Kidney glomerular epithelial cell (primary cell): ENCODE data around the gene KLHL36.
"Not testable (repeated sequence)": the region's sequence is repeated elsewhere in the genome, so short reads cannot be mapped to it uniquely, and the experiment has no call there.

Experiments used
- DNase-seq: peaks from one replicate; lab custom pipeline; 2025; lab: John Stamatoyannopoulos, UW

Gene KLHL36

GRCh38 chr16:84616515-84616914 lies 31.8 kb upstream of the KLHL36 start:
- DNase-seq: no peak

GRCh38 chr16:84617041-84617790 lies 31.1 kb upstream of the KLHL36 start:
- DNase-seq: no peak

DNA sequence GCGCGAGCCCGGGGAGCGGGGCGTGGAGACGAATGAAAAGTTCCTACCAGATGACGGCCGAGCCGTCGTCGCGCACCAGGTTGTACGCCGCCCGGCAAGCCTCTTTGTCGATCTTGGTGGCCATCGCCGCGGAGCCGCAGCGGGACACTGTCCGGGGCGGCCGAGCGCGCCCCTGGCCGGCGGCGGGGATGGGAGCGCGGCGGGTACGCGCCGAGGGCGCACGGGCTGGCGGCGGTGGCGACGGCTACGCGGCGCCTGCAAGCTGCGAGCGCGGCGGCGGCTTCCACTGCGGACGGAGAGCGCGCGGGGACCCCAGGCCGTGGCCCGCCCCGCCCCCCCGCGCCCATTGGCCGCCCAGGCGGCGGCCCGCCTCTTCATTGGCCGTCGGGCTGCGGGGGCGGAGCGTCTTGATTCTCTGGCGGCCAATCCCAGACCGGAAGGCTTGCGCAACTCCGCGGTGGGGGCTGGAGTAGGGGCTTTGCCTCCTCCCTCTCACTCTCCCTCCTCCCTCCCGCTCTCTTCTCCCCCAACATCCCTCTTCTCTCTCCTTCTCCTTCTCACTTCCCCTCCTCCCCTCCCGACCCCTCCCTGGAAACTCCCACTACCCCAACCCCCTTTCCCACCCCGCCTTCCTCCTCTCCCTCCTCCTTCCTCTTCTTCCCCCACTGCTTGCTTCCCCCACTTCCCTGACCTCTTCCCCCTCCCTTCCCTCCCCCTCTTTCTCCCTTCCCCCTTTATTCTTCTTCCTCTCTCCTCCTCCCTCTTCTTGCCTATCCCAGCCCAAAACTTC lies 30.3 kb upstream of the KLHL36 start, which contains the start of gene COTL1:
TSS of gene COTL1 (minus strand) at position 288 of the 790 bp plus-strand sequence. CDS start at position 124, 164 bp downstream.
- peak; percentile 87 for DNase-seq

DNA sequence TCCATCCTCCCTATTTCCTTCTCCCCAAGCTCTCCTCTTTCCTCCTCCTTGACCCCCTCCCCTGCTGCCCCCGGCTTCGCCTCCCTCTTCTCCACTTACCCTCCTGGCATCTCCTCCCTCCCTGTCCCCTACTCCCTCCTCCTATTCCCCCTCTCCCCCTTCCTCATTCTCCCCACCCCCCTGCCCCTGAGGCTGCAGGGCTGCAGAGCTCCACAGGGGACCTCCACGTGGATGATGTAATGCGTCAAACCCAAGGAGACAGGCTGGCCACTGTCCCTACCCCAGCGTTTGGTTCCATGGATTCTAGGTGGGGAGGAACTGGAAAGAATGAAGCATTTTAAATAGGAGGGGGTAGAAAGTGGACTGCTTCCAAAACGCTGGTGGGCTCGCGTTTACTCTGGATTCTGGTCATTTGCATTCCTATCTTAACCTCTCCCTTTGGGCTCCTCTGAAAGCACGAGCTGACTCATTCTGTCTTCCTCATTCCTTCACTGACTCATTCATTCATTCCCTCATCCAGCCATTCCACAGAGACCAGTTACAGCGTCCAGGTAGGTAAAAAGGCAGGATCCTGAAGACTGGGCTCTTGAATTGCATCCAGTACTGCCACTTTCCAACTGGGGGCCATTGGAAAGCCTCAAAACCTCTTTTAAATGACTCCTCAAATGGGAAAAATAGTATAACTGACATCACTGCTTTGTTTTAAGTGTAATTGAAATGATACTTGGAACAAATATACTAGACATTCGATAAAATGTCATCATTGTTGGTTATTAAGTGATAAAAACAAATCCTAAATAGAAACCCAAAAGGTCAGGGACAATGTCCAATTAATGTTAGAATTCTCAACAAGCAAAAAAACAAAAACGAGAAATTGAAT lies 29.5 kb upstream of the KLHL36 start:
- DNase-seq: peak; percentile 94

GRCh38 chr16:84620913-84621312 lies 27.4 kb upstream of the KLHL36 start:
- not testable (repeated sequence) for DNase-seq

- DNase-seq: no peak
Measured at GRCh38 chr16:84625556-84625955, 22.8 kb upstream of the KLHL36 start.

GRCh38 chr16:84628226-84628731 lies 20.0 kb upstream of the KLHL36 start:
- no peak for DNase-seq

- DNase-seq: no peak
Measured at GRCh38 chr16:84629580-84629979, 18.7 kb upstream of the KLHL36 start.

DNA sequence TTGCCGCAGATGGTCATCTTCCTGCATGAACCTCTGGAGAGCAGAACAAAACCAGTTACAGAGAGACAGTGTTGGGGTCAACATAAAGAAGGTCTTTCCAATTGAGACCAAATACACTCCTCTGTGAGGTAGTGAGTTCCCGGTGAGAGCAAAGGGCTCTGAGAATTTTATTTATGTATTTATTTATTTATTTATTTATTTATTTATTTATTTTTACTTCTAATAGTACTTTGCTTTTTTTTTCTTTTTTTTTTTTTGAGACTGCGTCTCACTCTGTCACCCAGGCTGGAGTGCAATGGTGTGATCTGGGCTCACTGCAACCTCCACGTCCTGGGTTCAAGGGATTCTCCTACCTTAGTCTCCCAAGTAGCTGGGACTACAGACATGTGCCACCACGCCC lies 18.3 kb upstream of the KLHL36 start:
- DNase-seq: no peak

DNA sequence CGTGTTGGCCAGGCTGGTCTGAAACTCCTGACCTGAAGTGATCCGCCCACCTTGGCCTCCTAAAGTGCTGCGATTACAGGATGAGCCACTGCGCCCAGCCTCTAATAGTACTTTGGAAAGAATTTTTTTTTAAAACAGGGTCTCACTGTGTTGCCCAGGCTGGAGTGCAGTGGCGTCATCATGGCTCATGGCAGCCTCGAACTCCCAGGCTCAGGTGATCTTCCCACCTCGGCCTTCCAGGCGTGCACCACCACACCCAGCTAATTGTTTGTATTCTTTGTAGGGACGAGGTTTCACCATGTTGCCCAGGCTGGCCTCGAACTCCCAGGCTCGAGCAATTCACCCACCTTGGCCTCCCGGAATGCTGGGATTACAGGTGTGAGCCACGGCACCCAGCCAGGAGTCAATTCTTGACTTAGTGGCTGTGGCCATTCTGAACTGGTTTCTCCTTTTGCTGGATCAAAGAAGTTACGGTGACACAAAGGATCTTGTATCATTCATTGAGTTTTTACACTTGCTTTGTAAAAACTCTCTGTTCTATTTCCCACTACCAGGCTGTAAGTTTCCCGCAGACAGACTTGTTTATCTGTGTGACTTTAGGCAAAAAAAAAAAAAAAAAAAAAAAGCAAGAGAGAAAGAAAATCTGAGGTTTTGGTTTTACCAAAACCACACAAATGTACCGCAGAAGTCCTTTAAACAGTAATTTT lies 17.7 kb upstream of the KLHL36 start:
- DNase-seq: no peak

DNA sequence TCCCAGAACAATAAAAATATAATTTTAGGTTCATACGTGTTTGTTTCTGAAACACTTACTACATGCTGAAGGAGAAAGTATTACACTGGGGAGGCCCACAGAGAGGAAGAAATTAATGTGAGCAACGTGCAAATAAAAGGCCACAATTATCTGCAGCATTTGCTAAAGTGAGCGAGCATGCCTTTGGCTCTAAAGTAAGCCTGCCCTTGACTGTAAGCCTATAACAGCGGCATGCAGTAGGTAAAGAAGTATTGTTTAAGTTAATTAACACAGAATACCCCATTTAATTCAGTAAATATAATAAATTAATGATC lies 17.2 kb upstream of the KLHL36 start:
- no peak for DNase-seq

GRCh38 chr16:84631886-84632285 lies 16.4 kb upstream of the KLHL36 start:
- DNase-seq: no peak

GRCh38 chr16:84632862-84633261 lies 15.4 kb upstream of the KLHL36 start:
- DNase-seq: not testable (repeated sequence)

DNA sequence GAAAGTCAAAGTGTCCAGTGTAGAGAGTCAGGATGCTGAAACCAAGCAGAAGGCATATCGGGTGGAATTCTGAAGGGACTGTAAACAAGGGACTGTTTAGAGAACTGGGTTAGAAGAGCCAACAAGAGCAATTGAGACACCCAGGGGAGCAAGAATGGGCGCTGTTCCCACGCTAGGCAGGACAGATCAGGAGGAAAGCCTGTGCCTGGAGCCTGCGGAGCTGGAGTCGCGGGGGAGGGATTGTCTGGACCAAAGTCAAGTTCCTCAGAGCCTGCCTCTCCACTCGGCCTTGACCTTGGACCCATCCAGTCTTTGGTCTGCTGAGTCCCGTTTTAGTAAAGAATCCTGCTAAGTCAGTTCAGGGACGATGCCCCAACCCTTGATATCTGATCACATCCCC lies 14.7 kb upstream of the KLHL36 start:
- peak; percentile 19 for DNase-seq

GRCh38 chr16:84635702-84636101 lies 12.6 kb upstream of the KLHL36 start:
- no peak for DNase-seq

- DNase-seq: no peak
Measured at GRCh38 chr16:84637709-84638108, 10.6 kb upstream of the KLHL36 start.

- no peak for DNase-seq
Measured at GRCh38 chr16:84638231-84638806, 10.0 kb upstream of the KLHL36 start.

- no peak for DNase-seq
Measured at GRCh38 chr16:84640145-84640544, 8.2 kb upstream of the KLHL36 start.

DNA sequence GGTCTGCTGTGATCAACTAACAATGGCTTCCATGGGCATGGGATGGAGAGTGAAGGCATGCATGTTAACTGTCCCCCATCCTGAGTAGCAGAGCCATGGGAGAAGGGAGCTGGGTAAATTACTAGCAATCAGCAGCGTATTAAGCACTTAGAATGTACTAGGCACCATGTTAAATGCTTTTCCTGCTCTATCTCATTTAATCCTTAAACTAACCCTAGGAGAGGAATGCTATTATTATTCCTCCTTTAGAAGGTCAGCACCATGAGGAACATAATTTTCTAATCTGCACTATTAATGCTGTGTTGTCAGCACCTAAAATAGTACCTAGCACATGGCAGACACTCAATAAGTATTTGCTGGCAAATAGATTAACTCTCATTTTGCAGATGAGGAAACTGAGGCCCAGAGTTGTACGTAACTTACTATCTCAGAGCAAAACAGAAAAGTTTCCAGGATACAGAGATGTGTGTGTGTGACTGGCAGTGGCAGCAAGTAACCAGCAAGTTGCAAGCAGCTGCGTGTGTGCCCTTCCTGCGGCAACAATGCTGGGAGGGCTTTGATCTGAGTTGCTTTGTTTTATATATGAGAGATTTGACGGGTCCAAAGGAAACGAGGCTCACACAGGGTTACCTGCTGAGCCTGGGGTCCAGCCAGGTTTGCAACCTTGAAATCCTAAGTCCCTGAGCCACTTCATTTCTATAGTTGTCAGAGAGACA lies 6.5 kb upstream of the KLHL36 start:
- no peak for DNase-seq

DNA sequence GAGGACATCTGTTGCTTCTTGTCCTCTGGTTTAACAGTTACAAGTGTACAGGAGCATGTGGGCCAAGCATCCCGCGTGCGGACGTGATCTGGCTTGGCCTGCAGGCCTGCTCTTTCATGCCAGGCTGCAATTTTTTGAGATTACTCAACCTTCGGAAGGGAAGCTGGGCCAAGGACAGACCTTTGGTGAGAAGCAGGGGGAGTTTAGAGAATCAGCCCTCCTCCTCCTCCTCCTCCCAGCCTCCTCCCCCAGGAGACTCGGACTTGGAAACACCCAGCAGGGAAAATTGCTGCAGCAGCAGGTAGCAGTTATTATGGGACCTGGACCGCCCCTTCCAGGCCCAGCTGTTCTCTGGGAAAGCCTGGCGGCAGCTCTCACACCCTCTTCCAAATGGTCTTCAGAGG lies 5.1 kb upstream of the KLHL36 start:
- DNase-seq: peak; percentile 72

- DNase-seq: no peak
Measured at GRCh38 chr16:84643674-84644073, 4.6 kb upstream of the KLHL36 start.
